Activated naive CD4-positive, alpha-beta T cell treated with anti-CD3 and anti-CD28 coated beads, Interleukin-2, amount 50 U/mL, for 16 hours (primary cell): ENCODE results near the gene SESN2.

Source experiments
- DNase-seq: peaks from one replicate; pipeline ENCODE4 v3.0.0-alpha.2; 2020

The SESN2 gene

DNA sequence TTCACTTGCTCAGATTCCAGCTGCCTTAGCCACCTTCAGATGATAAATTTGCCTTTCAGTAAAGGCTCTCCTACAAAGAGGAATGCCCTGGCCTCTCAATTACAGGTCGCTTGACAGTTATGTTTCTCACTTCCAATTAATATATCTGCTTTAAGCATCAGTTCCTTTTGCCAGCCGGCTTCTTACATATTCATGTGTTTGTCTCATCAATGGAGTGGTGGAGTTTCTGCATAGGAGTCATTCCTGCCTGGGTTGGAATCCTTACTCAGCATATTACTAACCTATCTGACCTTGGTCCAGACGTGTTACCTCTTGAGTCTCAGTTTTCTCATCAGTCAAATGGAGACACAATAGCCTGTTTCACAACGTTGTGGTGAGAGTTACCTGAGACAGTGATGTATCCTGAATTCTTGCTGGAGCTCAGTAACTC is 9.4 kb upstream of the SESN2 start:
- no peak for DNase-seq

DNA sequence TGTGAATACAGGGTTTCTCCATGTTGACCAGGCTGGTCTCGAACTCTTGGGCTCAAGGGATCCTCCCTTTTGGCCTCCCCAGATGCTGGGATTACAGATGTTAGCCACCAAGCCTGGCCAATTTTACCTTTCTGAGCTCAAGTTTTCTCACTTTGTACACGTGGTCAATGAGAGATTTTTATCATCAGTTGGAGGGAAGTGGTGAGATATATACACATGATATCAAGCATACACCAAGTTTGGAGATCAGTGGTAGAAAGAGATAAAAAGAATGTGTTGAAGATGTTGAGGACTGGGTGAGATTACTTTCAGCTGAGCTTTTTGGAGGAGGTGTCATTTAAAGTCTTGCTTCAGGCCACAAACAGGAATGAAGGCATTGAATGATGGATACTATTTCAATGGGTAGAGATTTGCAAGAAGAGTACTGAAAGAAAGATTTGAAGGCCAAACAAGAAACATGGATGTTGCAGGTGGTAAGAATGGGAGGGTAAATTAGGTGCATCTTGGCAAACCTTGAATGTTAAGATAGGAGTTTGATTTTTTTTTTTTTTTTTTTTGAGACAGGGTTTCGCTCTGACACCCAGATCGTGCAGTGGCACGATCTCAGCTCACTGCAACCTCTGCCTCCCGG is 3.0 kb upstream of the SESN2 start:
- no peak for DNase-seq

DNA sequence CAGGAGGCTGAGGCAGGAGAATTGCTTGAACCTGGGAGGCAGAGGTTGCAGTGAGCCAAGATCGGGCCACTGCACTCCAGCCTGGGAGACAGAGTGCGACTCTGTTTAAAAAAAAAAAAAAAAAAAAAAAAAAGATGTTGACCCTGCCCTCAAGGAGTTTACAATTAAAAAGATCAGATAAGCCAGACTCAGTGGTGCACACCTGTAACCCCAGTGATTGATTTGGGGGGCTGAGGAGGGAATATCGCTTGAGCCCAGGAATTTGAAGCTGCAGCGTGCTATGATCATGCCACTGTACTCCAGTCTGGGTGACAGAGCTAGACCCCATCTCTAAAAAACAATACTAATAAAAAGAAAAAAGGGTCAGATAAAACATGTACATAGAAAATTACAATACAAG is 1.6 kb upstream of the SESN2 start:
- no peak for DNase-seq

DNA sequence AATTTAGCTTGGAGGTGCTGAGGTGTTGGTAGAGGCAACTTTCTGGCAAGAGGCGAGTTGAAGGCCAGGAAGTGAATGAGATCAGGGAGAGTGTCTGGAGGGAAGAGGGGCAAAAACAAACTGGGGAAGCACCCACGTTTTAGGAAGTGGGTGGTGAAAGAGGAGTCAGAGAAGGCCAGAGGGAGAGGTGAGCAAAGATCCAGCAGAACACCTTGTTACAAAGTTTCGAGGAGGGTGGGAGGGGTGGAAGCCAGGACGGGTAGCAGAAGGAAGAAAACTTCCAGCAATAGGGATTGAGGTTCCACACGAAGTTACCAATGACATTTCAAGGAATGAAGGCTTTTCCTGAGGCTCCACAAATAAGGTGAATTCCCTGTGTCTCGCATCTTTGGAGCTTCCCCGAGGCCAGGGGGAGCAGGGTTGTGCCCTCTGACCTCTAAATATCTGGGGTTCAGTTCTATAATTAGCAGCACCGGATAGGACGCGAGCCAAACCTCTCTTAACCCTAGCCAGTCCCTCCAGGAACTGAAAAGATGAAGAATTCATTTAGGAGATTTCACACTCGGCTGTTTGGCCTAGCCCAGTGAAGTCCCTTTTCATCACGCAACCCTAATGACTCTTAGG is 578 bp upstream of the SESN2 start:
- DNase-seq = no peak

DNA sequence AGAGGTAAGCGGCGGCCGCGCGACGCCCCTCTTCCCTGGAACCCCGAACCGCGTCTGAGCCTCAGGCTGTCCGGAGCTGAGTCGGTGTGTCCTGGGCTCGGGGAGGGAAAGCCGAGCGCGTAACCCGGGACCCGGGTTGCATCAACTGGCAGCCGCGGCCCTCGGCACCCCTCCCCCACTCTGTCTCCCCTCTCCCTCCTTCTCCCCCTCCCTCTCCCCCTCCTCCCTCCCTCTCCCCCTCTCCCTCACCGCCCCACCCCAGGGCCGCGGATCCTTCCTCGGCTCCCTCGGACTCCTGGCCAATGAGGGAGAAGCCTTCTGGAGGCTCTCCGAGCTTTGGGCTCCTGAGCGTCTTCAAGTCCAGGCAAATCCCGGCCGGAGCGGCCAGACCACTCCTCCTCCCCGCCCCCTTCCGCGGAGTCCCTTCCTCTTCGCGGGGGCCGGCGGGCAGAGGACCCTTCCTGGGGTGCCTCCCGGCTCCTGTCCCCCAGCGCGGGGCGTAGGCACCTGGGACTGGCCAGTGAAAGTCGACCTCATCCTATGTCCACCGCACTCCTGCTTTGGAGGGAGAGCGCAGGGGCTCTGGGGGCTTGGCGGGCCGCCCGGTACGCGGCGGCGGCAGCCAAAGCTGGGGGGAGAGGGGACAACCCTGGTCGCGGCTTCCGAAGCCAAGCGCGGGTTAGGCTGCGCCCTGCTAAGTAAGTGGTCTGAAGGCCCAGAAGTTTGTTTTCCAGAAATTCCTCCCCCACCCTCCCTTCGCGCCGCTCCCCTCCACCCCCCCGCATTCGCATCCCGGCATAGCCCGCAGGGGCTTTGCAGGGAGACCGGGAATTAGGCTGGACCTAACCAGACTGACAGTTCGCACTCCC is 850 bp downstream of the SESN2 start:
- DNase-seq = peak; percentile 60

DNA sequence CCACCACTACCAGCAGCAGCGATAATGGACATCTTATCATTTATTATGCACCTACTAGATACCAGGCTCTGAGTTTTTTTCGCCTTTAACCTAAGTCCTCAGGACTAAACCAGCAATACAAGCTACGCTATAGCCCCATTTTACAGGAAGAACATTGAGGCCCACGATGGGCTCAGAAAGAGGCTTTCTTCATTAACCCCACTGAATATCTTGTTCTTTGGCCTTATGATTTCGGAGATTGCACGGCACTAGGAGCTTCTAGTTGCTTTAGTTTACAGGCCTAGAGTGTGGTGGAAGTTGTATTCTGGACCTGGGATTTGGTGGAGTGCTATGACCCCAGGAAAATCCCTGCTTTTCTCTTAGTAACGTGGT is 1.5 kb downstream of the SESN2 start:
- DNase-seq = no peak

DNA sequence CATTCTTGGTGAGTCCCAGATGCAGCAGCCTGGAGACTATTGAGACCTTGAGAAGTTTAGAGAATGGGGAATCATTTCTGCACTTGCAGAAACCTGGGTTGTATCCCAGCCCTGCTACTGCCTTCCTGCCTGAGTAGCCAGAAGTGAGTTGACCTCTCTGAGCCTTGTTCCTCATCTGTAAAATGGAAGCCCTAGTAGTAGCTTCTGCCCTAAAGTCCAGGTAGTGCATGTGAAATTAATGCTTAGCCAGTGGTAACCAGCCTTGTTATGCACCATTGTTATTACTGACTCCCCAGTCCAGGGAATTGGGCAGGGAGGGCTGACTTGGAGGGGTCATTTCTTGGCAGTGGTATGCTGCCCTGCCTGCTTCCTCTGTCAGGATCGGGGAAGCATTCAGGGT is 5.6 kb downstream of the SESN2 start:
- DNase-seq = no peak

DNA sequence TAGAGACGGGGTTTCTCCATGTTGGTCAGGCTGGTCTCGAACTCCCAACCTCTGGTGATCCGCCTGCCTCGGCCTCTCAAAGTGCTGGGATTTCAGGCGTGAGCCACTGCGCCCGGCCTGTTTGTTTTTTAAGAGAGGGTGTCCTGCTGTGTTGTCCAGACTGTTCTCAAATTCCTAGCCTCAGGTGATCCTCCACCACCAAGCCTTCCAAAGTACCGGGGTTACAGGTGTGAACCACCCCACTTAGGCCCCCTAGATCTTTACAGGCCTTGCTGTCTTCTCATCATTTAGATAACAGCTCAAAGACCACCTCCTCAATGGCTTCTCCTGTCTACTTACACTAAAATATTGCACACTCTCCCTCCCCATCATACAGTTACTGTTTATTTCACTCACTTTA is 6.3 kb downstream of the SESN2 start:
- no peak for DNase-seq

DNA sequence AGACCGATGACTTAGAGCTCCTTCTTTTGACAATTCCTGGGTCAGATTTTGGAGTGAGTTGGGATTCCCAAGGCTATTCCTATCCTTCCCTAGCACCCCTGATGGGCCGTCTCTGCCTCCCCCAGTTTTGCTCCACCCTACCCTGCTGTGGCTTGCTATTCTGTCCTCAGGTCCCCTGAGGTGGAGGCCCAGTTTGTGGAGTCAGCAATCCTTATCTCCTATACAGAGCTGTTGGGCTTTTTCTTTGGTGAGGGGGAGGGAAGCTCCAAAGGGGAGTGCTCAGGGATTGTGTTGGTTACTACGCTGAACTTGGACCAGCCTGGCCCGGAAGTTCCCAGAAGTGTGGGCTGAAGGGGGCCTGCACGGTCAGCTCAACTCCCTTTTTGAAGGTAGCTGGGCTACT is 7.6 kb downstream of the SESN2 start:
- DNase-seq = no peak

DNA sequence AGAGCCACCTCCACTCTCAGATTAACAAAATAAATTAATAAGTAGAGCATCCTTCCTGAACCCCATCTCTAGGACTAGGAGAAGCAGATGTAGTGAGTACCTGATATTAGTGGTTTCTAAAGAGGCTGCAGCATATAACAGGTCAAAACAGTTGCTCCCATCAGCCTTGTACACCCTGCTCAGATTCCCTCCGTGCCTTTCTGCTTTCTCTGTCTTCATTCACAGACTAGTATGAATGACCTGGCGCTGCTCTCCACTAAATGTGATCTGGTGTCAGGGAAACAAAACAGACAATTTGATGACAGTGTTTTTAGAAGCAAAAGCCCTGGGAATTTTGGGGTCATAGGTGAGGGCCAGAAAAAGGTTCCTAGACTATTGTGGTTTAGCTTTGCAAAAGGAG is 8.3 kb downstream of the SESN2 start:
- no peak for DNase-seq

DNA sequence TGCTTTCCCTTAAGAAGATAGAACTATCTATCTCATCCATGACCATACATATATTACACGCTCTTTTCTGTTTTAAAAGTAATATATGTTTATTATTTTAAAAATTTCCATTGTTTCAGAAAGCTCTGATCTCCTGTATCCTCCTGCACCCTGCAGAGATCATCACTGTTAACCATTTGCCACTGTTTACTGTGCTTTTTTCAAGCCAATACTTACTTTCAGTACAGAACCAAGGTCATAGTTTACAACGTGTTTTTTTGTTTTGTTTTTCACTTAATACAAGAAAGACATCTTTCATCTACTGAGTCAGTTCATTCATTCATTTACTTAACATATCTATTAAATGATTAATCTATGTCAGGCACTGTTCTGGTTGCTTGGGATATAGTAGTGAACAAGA is 10.2 kb downstream of the SESN2 start:
- DNase-seq = no peak

DNA sequence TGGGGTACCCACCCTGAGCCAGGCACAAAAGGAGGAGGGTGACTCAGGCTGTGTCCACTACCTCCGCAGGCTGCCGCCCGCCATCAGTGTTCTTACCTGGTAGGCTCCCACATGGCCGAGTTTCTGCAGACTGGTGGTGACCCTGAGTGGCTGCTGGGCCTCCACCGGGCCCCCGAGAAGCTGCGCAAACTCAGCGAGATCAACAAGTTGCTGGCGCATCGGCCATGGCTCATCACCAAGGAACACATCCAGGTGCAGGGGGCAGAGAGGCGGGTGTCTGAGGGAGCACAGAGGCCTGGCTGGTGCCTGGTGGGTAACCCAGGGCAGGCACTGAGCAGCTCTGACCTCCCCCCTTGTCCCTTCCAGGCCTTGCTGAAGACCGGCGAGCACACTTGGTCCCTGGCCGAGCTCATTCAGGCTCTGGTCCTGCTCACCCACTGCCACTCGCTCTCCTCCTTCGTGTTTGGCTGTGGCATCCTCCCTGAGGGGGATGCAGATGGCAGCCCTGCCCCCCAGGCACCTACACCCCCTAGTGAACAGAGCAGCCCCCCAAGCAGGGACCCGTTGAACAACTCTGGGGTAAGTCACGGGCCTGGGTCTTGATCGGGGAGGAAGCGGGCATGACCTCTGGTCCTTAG is 13.0 kb downstream of the SESN2 start:
- no peak for DNase-seq

DNA sequence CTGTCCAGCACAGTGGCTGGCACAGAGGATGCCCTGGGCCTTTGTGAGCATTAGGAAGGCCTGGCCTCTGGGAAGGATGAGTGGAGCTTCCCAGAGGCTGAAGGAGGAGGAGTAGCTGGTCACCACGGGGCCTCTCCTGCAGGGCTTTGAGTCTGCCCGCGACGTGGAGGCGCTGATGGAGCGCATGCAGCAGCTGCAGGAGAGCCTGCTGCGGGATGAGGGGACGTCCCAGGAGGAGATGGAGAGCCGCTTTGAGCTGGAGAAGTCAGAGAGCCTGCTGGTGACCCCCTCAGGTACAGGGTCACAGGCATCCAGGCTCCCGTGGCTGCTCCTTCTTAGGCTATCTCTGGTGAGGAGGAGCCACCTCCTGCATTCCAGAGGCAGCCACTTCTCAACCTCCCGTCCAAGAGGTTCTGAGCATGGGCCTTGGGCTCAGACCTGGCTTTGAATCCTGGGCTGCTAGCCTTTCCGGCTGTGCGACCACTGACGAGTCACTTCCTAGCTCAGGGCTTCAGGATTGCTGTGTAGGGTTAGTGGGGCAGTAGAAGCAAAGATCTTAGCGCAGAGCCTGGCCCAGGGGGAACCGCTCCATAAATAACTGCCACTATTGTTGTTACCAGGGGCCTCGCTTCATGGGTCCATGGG is 14.0 kb downstream of the SESN2 start:
- DNase-seq = no peak

DNA sequence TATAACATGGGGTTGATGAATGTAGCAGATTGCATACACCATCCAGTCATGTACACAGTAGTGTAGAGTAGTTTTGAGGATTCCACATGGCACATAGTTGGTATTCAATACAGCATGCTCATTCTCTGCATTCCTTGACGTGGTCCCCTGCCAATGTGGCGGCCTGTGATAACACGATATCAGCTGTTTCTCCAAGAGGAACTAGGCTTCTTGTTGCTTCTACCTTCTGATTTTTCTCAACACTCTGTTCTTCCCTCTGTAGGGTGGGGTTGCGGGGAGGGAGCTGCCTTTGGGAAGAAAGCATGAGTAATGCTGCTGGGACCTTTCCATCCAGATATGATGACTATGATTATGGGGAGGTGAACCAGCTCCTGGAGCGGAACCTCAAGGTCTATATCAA is 19.4 kb downstream of the SESN2 start:
- no peak for DNase-seq

DNA sequence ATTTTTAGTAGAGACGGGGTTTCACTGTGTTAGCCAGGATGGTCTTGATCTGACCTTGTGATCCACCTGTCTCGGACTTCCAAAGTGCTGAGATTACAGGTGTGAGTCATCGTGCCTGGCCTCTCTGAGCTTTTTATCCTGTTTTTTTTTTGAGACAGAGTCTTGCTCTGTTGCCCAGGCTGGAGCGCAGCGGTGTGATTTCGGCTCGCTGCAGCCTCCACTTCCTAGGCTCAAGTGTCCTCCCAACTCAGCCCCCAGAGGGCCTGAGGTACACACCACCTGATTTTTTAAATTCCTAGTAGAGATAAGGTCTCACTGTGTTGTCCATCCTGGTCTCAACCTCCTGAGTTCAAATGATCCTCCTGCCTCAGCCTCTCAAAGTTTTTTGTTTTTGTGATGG is 20.4 kb downstream of the SESN2 start:
- no peak for DNase-seq

DNA sequence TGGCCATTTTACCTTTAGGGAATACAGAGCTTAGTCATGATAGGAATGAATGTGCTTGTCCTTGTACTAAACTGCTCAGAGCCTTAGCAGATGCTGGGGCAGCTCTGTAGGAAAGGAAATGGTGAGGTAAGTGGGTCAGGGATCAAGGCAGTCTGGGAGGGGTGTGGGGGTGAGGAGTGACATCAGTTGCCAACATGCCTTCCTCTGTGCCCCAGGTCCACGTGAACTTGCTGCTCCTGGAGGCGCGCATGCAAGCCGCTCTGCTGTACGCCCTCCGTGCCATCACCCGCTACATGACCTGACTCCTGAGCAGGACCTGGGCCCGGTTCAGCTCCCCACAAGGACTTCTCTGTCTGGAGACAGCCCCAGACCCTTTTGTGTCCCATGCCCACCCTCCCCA is 21.2 kb downstream of the SESN2 start:
- DNase-seq = no peak

DNA sequence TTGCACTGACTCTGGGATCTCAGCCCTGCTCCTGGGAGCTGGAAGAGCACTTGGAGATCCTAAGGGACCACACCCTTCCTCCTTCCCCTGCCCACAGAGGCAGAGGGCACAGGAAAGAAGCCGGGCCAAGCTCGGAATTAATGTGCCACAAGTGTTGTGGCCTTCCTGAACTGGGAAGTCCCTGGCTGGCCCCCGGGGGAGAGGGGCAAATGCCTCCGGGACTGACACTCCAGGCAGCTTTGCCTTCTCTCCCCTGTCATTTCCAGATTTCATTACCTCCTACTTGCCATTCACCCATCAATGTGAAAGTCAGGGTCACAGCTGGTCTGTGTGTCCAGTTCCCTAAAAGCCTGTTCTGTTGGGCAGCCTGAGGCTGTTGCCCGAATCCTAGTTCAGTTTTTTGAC is 21.7 kb downstream of the SESN2 start:
- no peak for DNase-seq

DNA sequence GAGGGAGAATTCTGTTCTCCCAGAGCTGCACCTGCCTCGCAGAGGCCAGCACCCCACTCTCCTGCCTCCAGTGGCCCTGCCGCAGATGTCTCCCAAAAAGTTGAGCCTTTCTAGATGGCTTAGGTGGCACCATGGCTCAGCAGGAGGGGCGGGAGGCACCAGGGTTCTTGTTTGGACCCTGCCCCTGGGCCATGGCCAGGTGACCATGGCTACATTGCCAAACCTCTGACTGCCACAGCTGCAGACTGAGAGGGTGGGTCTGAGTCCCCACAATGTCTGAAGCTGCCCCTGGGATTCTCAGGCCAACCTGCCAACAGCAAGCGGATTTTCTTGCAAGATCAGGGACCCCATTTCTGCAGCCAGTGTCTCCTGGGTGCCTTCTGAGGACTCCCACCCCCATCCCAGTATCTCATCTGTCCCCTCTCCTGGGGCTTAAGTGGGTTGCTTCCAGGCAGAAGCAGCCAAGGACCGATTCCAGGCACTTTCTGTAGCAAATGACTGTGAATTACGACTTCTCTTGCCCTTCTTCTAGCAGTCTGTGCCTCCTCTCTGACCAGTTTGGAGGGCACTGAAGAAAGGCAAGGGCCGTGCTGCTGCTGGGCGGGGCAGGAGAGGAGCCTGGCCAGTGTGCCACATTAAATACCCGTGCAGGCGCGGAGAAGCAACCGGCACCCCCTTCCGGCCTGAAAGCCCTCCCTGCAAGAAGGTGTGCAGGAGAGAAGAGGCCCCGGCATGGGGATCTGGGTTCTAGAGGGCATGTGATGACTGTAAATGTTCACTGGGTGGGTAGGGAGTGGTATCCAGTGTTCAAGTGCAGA is 22.5 kb downstream of the SESN2 start:
- DNase-seq = no peak

DNA sequence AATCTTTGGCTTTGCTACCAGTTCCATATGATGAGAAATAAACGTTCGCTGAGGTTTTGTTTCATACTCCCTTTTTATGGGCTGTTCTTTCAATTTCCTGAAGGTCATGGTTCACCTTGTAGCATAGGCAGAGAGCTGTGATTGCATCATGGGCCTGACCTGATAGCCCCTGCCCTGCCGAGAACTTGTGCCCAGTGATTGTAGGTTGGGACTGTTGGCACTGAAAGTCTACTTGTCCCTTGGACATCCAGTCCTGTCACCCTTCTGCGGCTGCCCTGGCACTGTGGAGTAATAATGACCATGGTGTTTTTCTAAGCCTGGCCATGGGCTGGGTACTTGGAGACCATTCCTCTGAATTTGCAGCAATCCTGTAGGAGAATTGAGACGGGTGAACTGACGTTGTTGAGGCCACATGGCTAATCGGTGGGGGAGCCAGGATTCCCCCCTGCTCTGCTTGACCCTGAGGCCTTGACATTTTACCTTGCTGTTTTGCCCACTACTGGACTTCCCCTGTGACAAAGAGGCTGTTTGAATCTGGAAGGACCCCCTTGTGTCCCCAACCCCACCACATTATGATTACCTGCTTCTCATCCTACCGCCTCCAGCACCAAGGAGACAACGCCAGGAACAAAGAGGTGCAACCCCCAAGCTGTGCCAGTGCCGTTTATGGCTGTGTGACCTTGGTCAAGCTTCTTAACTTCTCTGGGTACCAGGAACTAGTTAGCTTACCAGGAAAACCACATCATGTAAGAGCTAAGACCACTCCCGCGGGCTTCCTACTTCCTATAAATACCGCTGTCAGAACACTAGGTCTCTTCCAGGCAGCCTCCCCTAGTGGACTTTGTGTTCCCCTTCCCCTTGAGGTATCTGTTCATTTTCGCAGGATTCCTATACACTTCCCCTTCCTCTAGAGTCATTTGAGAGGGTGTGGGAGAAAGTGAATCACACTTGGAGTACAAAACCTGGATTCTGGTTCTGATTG is 23.4 kb downstream of the SESN2 start:
- no peak for DNase-seq

DNA sequence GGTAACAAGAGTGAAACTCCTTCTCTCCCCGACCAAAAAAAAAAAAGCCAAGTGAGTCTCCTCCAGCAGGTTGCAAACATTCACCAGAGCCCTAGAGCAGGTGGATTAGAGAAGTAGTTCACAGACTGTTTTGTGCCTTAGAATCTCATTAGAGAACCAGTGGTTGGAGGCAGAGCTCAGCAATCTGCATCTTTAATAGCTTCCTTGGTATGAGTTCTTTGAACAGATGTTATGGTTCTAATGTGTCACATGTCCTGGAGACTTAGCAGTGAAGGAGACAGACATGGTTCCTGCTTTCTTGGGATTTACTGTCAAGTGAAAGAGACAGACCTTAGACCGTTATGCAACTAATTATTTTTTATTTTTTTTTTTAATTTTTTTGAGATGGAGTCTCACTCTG is 26.8 kb downstream of the SESN2 start:
- no peak for DNase-seq

DNA sequence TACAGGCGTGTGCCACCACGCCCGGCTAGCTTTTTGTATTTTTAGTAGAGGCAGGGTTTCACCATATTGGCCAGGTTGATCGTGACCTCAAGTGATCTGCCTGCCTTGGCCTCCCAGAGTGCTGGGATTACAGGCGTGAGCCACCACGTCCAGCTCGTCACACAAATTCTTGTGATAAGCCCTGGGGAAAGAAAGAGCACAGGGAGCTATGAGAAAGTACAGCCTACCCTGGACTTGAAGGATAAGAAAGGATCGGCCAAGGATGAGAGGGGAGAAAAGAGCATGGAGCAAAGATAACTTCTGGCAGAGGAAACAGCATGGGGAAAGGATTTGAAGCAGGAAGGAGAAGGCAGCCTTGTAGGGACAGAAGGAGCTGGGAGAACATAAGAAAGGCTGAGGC is 29.2 kb downstream of the SESN2 start:
- no peak for DNase-seq
